SU-DHL-6 (cell line): ENCODE measurements around the gene ETF1.

ENCODE experiments used
- H2AFZ ChIP-seq: fragments of 200-600 bp; sonication (generic); 2 replicates; pipeline ENCODE4 v1.6.1; 2014; ENCODE audit warnings: low read depth, mild to moderate bottlenecking, moderate library complexity, mixed read lengths, antibody characterized with exemption, low read length; ENCODE audit not compliant: severe bottlenecking
- H3F3A ChIP-seq: fragments of 200-600 bp; shearing (Covaris generic); 2 replicates; pipeline ENCODE4 v1.6.0; 2016; ENCODE audit warnings: antibody characterized with exemption, mild to moderate bottlenecking; ENCODE audit not compliant: insufficient read depth
- H3K27ac ChIP-seq: fragments of 200-600 bp; sonication (generic); 2 replicates; pipeline ENCODE4 v1.5.1; 2016; ENCODE audit warnings: low read depth, mild to moderate bottlenecking, low read length, moderate library complexity, mixed read lengths
- H3K27me3 ChIP-seq: fragments of 200-600 bp; sonication (generic), shearing (Covaris generic); 2 replicates; pipeline ENCODE4 v1.6.0; 2014; ENCODE audit warnings: mild to moderate bottlenecking, low read length
- H3K36me3 ChIP-seq: fragments of 200-600 bp; sonication (generic); 2 replicates; pipeline ENCODE4 v1.6.1; 2014; ENCODE audit warnings: mild to moderate bottlenecking, low read length, mixed read lengths
- H3K4me2 ChIP-seq: fragments of 300-600, 200-600 bp; shearing (Covaris generic), sonication (generic); 2 replicates; pipeline ENCODE4 v1.6.0; 2014; ENCODE audit warnings: low read length, low read depth, mild to moderate bottlenecking; ENCODE audit not compliant: poor library complexity, severe bottlenecking
- H3K4me3 ChIP-seq: fragments of 200-600 bp; sonication (generic); 2 replicates; pipeline ENCODE4 v1.5.1; 2014; ENCODE audit warnings: antibody characterized with exemption, low read length, mild to moderate bottlenecking, mixed read lengths; ENCODE audit not compliant: insufficient read depth, poor library complexity, severe bottlenecking
- H3K79me2 ChIP-seq: fragments of 200-600 bp; sonication (generic); 2 replicates; pipeline ENCODE4 v1.6.1; 2014; ENCODE audit warnings: mild to moderate bottlenecking, low read length, moderate library complexity; ENCODE audit not compliant: insufficient read depth
- H3K9ac ChIP-seq: fragments of 200-600 bp; sonication (generic); 2 replicates; pipeline ENCODE4 v1.7.0; 2014; ENCODE audit warnings: mild to moderate bottlenecking, low read length
- H3K9me2 ChIP-seq: fragments of 200-600 bp; sonication (generic); replicated peaks from 2 replicates; pipeline ENCODE4 v1.6.1; 2014; ENCODE audit warnings: low read length; ENCODE audit not compliant: insufficient read depth
- H3K9me3 ChIP-seq: fragments of 200-600 bp; sonication (generic); 2 replicates; pipeline ENCODE4 v1.6.1; 2014; ENCODE audit warnings: low read length, mixed read lengths; ENCODE audit not compliant: insufficient read depth
- H4K20me1 ChIP-seq: fragments of 200-600 bp; sonication (generic); 2 replicates; pipeline ENCODE4 v1.6.1; 2014; ENCODE audit warnings: low read depth, mild to moderate bottlenecking, antibody characterized with exemption, low read length, moderate library complexity, mixed read lengths
- EZH2phosphoT487 ChIP-seq: fragments of 200-600 bp; sonication (generic), shearing (Covaris generic); conservative IDR thresholded peaks from 2 replicates; pipeline ENCODE4 v1.6.1; 2018; ENCODE audit warnings: mild to moderate bottlenecking, antibody characterized with exemption, low read length, moderate library complexity, mixed read lengths
- TF ChIP-seq, protein P1 (sequence below): fragments of 200-600 bp; sonication (generic); IDR thresholded peaks from one replicate; pipeline ENCODE4 v1.5.1; 2017; ENCODE audit warnings: antibody characterized with exemption, mild to moderate bottlenecking, low read length, moderate library complexity; ENCODE audit not compliant: insufficient read depth, poor library complexity, severe bottlenecking

ETF1 gene

DNA sequence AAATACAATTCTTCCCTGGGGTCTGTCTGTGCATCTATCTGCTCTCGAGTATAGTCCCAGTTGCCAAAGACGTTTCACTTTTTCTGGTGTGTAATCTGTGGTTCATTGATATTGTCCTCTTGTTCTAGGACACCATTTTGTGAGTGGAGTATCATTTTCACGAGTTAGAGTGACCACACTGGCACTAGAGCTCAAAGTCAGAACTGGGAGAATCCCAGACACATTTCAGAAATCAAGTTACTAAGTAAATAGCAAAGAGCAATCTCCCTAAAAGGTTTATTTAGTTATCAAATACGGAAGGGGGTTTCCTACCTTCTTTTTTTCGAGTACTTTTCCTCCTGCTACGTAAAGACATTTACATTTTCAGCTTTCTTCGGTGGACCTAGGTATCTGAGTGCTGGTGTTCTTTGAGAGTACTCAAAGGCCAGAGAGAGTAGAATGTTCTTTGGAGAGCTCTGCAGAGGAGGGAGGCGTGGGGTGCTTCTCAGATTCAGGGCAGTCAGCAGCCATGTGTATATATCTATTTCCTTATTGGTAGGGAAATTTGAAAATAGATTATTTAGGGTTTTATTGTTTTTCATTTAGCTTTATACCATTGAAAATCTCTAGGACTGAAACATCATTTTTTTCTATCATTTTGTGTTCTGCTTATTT, 41.1 kb upstream of the ETF1 start:
- Histone ChIP-seq H3K4me2 (no peak overlapping the region), H3F3A (no peaks in the 10 kb centered on the region), H3K27ac (no peak overlapping the region), H3K9me2 (no peaks in the 10 kb centered on the region), H4K20me1 (no peaks in the 10 kb centered on the region), H3K36me3 (no peaks in the 10 kb centered on the region), H3K27me3 (no peaks in the 10 kb centered on the region), H3K9me3 (no peaks in the 10 kb centered on the region), H3K4me3 (no peak overlapping the region), H3K79me2 (no peaks in the 10 kb centered on the region), H2AFZ (no peak overlapping the region), H3K9ac (no peak overlapping the region)
- TF ChIP-seq EZH2phosphoT487, result no peak
- TF ChIP-seq, protein P1, sequence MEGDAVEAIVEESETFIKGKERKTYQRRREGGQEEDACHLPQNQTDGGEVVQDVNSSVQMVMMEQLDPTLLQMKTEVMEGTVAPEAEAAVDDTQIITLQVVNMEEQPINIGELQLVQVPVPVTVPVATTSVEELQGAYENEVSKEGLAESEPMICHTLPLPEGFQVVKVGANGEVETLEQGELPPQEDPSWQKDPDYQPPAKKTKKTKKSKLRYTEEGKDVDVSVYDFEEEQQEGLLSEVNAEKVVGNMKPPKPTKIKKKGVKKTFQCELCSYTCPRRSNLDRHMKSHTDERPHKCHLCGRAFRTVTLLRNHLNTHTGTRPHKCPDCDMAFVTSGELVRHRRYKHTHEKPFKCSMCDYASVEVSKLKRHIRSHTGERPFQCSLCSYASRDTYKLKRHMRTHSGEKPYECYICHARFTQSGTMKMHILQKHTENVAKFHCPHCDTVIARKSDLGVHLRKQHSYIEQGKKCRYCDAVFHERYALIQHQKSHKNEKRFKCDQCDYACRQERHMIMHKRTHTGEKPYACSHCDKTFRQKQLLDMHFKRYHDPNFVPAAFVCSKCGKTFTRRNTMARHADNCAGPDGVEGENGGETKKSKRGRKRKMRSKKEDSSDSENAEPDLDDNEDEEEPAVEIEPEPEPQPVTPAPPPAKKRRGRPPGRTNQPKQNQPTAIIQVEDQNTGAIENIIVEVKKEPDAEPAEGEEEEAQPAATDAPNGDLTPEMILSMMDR, result no peak

DNA sequence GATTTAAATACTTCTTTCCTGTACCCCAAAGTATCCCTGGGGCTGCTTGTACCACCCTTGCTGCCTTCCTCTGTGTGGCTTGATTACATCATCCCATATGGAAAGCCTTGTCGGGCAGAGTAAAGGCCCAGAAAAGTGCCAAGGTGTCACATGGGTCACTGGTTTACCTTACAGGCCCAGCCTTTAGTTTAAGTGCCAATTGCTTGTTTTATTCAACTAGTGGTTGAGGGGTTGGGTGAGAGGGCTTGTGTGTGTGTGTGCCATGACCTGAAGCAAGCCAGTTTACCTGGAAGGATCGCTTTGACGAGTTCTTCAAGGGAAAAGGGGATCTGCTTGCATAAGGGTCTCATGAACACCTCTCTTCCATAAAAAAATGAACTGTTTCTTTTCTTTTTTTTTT, 39.9 kb upstream of the ETF1 start:
- Histone ChIP-seq H3K9ac (no peak overlapping the region), H3K27me3 (no peaks in the 10 kb centered on the region), H2AFZ (no peak overlapping the region), H3K79me2 (no peaks in the 10 kb centered on the region), H4K20me1 (no peaks in the 10 kb centered on the region), H3K36me3 (no peaks in the 10 kb centered on the region), H3F3A (no peaks in the 10 kb centered on the region), H3K9me2 (no peaks in the 10 kb centered on the region), H3K9me3 (no peaks in the 10 kb centered on the region), H3K27ac (no peak overlapping the region), H3K4me2 (no peak overlapping the region), H3K4me3 (no peak overlapping the region)
- TF ChIP-seq, protein P1, result no peak
- TF ChIP-seq EZH2phosphoT487, result no peak

DNA sequence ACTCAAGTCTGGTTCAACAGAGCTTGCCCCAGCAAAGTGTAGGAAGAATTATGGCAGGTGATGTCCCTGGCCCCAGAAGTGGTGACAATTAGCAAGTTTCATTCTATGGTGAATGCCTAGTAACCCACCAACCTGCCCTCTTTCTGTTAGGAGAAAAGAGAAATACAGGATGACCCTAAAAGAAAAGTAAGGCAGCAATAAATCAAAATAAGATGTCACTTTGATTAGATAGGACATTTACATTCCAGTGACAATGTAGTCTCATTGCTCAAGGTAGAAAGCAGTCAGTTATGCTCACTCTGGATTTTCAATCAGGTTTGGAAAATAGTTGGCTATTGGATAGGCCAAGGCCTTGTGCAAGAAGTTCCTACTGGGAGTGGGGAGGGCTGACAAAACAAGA, 37.7 kb upstream of the ETF1 start:
- Histone ChIP-seq H3F3A (no peaks in the 10 kb centered on the region), H3K79me2 (no peaks in the 10 kb centered on the region), H3K9me2 (no peaks in the 10 kb centered on the region), H3K36me3 (no peaks in the 10 kb centered on the region), H3K9me3 (no peaks in the 10 kb centered on the region), H3K27me3 (no peaks in the 10 kb centered on the region), H3K27ac (no peak overlapping the region), H4K20me1 (no peaks in the 10 kb centered on the region), H3K4me2 (no peak overlapping the region), H3K9ac (no peak overlapping the region), H3K4me3 (no peak overlapping the region), H2AFZ (no peak overlapping the region)
- TF ChIP-seq, protein P1, result no peak
- TF ChIP-seq EZH2phosphoT487, result no peak
